H9 (cell line): ENCODE results near the gene GOLGA3. TPM values are rescaled to one million over a fixed set of nuclear protein-coding genes. Genes with fewer than 3 reads are reported as not detected.

ENCODE experiments used
- DNase-seq: peaks from one replicate; pipeline ENCODE4 v3.0.0-alpha.2; 2017
- H2AFZ ChIP-seq: one replicate; pipeline ENCODE4 v1.6.1; 2013; ENCODE audit warnings: mild to moderate bottlenecking, low read length, control low read depth, moderate library complexity
- H2AK5ac ChIP-seq: 2 replicates; pipeline ENCODE4 v1.6.1; 2013; ENCODE audit warnings: low read length, control low read depth, mixed read lengths; ENCODE audit not compliant: insufficient read length
- H2BK120ac ChIP-seq: one replicate; pipeline ENCODE4 v1.6.1; 2013; ENCODE audit warnings: low read depth, mild to moderate bottlenecking, low read length, control low read depth, inconsistent platforms; ENCODE audit not compliant: poor library complexity, severe bottlenecking
- H2BK12ac ChIP-seq: 2 replicates; pipeline ENCODE4 v1.6.1; 2013; ENCODE audit warnings: low read length, control low read depth, mixed read lengths, low read depth; ENCODE audit not compliant: insufficient read length
- H2BK15ac ChIP-seq: 2 replicates; pipeline ENCODE4 v1.6.1; 2013; ENCODE audit warnings: low read depth, low read length, control low read depth
- H2BK20ac ChIP-seq: one replicate; pipeline ENCODE4 v1.6.1; 2013; ENCODE audit warnings: low read depth, mild to moderate bottlenecking, low read length, control low read depth, inconsistent platforms; ENCODE audit not compliant: poor library complexity, severe bottlenecking
- H2BK5ac ChIP-seq: 2 replicates; pipeline ENCODE4 v1.6.1; 2013; ENCODE audit warnings: low read length, control low read depth, mixed read lengths; ENCODE audit not compliant: insufficient read length
- H3K14ac ChIP-seq: 2 replicates; pipeline ENCODE4 v1.6.1; 2013; ENCODE audit warnings: low read length, control low read depth; ENCODE audit not compliant: insufficient read depth
- H3K18ac ChIP-seq: 2 replicates; pipeline ENCODE4 v1.6.1; 2013; ENCODE audit warnings: low read depth, mild to moderate bottlenecking, mixed read lengths, low read length, control low read depth; ENCODE audit not compliant: insufficient read length
- H3K23ac ChIP-seq: 2 replicates; pipeline ENCODE4 v1.6.1; 2013; ENCODE audit warnings: low read length, control low read depth, mixed read lengths, low read depth; ENCODE audit not compliant: insufficient read length
- H3K23me2 ChIP-seq: 2 replicates; pipeline ENCODE4 v1.6.1; 2013; ENCODE audit warnings: low read depth, mild to moderate bottlenecking, mixed read lengths, low read length, control low read depth; ENCODE audit not compliant: insufficient read length, poor library complexity, severe bottlenecking
- H3K27ac ChIP-seq: 2 replicates; pipeline ENCODE4 v1.5.1; 2013; ENCODE audit warnings: low read length, control low read depth, mixed read lengths, low read depth; ENCODE audit not compliant: insufficient read length
- H3K27me3 ChIP-seq: 2 replicates; pipeline ENCODE4 v1.6.1; 2013; ENCODE audit warnings: low read length, control low read depth, inconsistent platforms; ENCODE audit not compliant: insufficient read depth
- H3K4ac ChIP-seq: 2 replicates; pipeline ENCODE4 v1.6.1; 2013; ENCODE audit warnings: low read depth, mild to moderate bottlenecking, control low read depth, inconsistent platforms, low read length, moderate library complexity
- H3K4me1 ChIP-seq: 2 replicates; pipeline ENCODE4 v1.6.1; 2013; ENCODE audit warnings: low read length, control low read depth, inconsistent platforms; ENCODE audit not compliant: insufficient read depth
- H3K4me2 ChIP-seq: 2 replicates; pipeline ENCODE4 v1.6.1; 2013; ENCODE audit warnings: low read length, control low read depth, mixed read lengths; ENCODE audit not compliant: insufficient read length, insufficient read depth
- H3K56ac ChIP-seq: 2 replicates; pipeline ENCODE4 v1.6.1; 2013; ENCODE audit warnings: low read depth, mild to moderate bottlenecking, mixed read lengths, low read length, control low read depth; ENCODE audit not compliant: insufficient read length
- H3K79me1 ChIP-seq: 2 replicates; pipeline ENCODE4 v1.6.1; 2013; ENCODE audit warnings: low read depth, mild to moderate bottlenecking, moderate library complexity, low read length, control low read depth, inconsistent platforms; ENCODE audit not compliant: insufficient read depth, poor library complexity, severe bottlenecking
- H3K79me2 ChIP-seq: 2 replicates; pipeline ENCODE4 v1.6.1; 2013; ENCODE audit warnings: low read length, control low read depth, inconsistent platforms; ENCODE audit not compliant: insufficient read depth
- H3K9ac ChIP-seq: 2 replicates; pipeline ENCODE4 v1.6.1; 2013; ENCODE audit warnings: low read length, control low read depth, mixed read lengths; ENCODE audit not compliant: insufficient read length; ENCODE audit errors: extremely low read depth
- H3K9me3 ChIP-seq: one replicate; pipeline ENCODE4 v1.6.1; 2013; ENCODE audit warnings: low read depth, low read length, inconsistent platforms; ENCODE audit not compliant: control insufficient read depth
- H3T11ph ChIP-seq: one replicate; pipeline ENCODE4 v1.6.1; 2013; ENCODE audit warnings: mild to moderate bottlenecking, low read length, control low read depth, inconsistent platforms
- H4K20me1 ChIP-seq: one replicate; pipeline ENCODE4 v1.6.1; 2013; ENCODE audit not compliant: control insufficient read depth, insufficient read length, insufficient read depth
- H4K5ac ChIP-seq: 2 replicates; pipeline ENCODE4 v1.6.1; 2013; ENCODE audit warnings: low read depth, mild to moderate bottlenecking, mixed read lengths, low read length, control low read depth; ENCODE audit not compliant: insufficient read length
- H4K8ac ChIP-seq: replicated peaks from 2 replicates; pipeline ENCODE4 v1.6.1; 2013; ENCODE audit warnings: low read length, control low read depth, mixed read lengths, low read depth; ENCODE audit not compliant: insufficient read length
- H4K91ac ChIP-seq: 2 replicates; pipeline ENCODE4 v1.6.1; 2013; ENCODE audit warnings: low read depth, mild to moderate bottlenecking, moderate library complexity, mixed read lengths, low read length, control low read depth; ENCODE audit not compliant: insufficient read length
- H3K27ac Mint-ChIP-seq, 3 experiments: 2 replicates in 2 of 3; 3 replicates in 1 of 3; pipeline ENCODE4 v1.8.0; 2020 to 2021; ENCODE audit warnings: mixed read lengths in 3 of 3, mild to moderate bottlenecking in 1 of 3, moderate library complexity in 1 of 3
- H3K27me3 Mint-ChIP-seq: 2 replicates; pipeline ENCODE4 v1.8.0; 2021; ENCODE audit warnings: low read depth, mild to moderate bottlenecking, moderate library complexity, mixed read lengths
- H3K36me3 Mint-ChIP-seq, 3 experiments: 2 replicates in 2 of 3; 3 replicates in 1 of 3; pipeline ENCODE4 v1.8.0; 2020 to 2021; ENCODE audit warnings: low read depth in 3 of 3, mixed read lengths in 3 of 3; ENCODE audit not compliant: insufficient read depth in 1 of 3
- H3K4me1 Mint-ChIP-seq, 2 experiments: 2 replicates each; pipeline ENCODE4 v1.8.0; 2020; ENCODE audit warnings: mixed read lengths in 2 of 2
- H3K4me3 Mint-ChIP-seq, 2 experiments: 2 replicates in 1 of 2; 3 replicates in 1 of 2; pipeline ENCODE4 v1.8.0; 2020 to 2021; ENCODE audit warnings: mild to moderate bottlenecking in 2 of 2, mixed read lengths in 2 of 2, moderate library complexity in 1 of 2
- H3K9me3 Mint-ChIP-seq, 2 experiments: 2 replicates in 1 of 2; 3 replicates in 1 of 2; pipeline ENCODE4 v1.8.0; 2020; ENCODE audit warnings: mild to moderate bottlenecking in 2 of 2, mixed read lengths in 2 of 2, moderate library complexity in 1 of 2
- CTCF ChIP-seq: fragments of 200-600 bp; sonication (generic); conservative IDR thresholded peaks from 3 replicates; pipeline ENCODE4 v1.8.0; 2021; ENCODE audit warnings: antibody characterized with exemption, mild to moderate bottlenecking
- WGBS: extraction: QIAGEN DNeasy Blood & Tissue Kit; methylation state at CpG from one replicate; pipeline ENCODE4 v1.1.7; 2013; ENCODE audit warnings: missing lambda C conversion rate, low lambda C conversion rate, mixed read lengths; ENCODE audit not compliant: insufficient read length; ENCODE audit errors: extremely low coverage; 5-methylcytosine and 5-hydroxymethylcytosine counted together
- total RNA-seq: library from RNA; stranded (reverse); gene quantifications from 2 replicates; pipeline ENCODE4 v1.2.1, GENCODE V29; 2021

The GOLGA3 gene
- total RNA-seq, 1 experiment from 2014 or later = 40.1 TPM

- Histone ChIP-seq H3K18ac (no peak overlapping the region), H2BK120ac (no peak overlapping the region), H3K9ac (no peak overlapping the region), H3K23ac (no peak overlapping the region), H4K8ac (no peak overlapping the region), H2BK15ac (no peak overlapping the region), H3K79me1 (no peaks in the 10 kb centered on the region), H4K20me1 (no peaks in the 10 kb centered on the region), H3K27me3 (no peaks in the 10 kb centered on the region), H3K4me1 (no peaks in the 10 kb centered on the region), H3K56ac (no peak overlapping the region), H4K91ac (no peak overlapping the region), H3K23me2 (no peaks in the 10 kb centered on the region), H3K14ac (no peak overlapping the region), H2BK20ac (no peak overlapping the region), H3K27ac (no peak overlapping the region), H3K9me3 (no peaks in the 10 kb centered on the region), H4K5ac (no peak overlapping the region), H2BK12ac (no peak overlapping the region), H3T11ph (no peak overlapping the region), H2BK5ac (no peak overlapping the region), H2AK5ac (no peak overlapping the region), H3K79me2 (no peaks in the 10 kb centered on the region), H2AFZ (no peak overlapping the region), H3K4ac (no peak overlapping the region), H3K4me2 (no peak overlapping the region)
- no CpG with 5 or more reads among the region's 41 CpGs for WGBS
- Mint-ChIP-seq H3K4me1 (peaks cover 3 to 7% of the 10 kb centered on the region in 2 experiments), H3K36me3 (peaks cover 14 to 69% (median 50%) of the 10 kb centered on the region in 3 experiments), H3K4me3 (no peak overlapping the region), H3K27ac (no peak overlapping the region), H3K27me3 (no peaks in the 10 kb centered on the region), H3K9me3 (no peaks in the 10 kb centered on the region)
- no peak for TF ChIP-seq CTCF
- DNase-seq = no peak
Observed at GRCh38 chr12:132773077-132773955, 55.4 kb downstream of the GOLGA3 start.
